IPS-11a (cell line): ENCODE results near the gene KRTAP9-6.
"Not testable (repeated sequence)": the region's sequence is repeated elsewhere in the genome, so short reads cannot be mapped to it uniquely, and the experiment has no call there.

Source experiments
- H3K4me3 ChIP-seq: one replicate; pipeline ENCODE4 v1.5.1; 2013; ENCODE audit warnings: low read depth, low read length, control low read depth

Gene KRTAP9-6

DNA sequence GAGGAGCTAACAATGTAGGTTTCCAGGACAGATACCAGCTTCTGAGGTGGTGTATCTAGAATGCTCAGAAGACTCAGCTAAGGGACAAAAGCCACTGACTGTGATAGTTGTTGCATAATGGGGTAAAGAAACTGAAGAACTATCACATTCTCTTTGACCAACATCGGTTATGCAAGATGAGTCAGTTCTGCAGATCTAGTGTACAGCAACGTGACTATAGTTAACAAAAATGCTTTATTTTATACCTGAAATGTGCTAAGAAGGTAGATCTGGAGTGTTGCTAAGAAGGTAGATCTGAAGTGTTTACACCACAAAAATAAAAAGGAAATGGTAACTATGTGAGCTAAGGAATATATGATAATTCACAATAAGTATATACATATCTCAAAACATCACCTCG is 2.5 kb downstream of the KRTAP9-6 start:
- H3K4me3 ChIP-seq = no peak overlapping the region

DNA sequence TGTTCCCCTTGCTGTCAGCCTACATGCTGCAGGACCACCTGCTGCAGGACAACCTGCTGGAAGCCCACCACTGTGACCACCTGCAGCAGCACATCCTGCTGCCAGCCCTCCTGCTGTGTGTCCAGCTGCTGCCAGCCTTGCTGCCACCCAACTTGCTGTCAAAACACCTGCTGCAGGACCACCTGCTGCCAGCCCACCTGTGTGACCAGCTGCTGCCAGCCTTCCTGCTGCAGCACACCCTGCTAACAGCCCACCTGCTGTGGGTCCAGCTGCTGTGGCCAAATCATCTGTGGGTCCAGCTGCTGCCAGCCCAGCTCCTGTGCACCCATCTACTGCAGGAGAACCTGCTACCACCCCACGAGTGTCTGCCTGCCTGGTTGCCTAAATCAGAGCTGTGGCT is 6.1 kb downstream of the KRTAP9-6 start:
- H3K4me3 ChIP-seq = not testable (repeated sequence)

DNA sequence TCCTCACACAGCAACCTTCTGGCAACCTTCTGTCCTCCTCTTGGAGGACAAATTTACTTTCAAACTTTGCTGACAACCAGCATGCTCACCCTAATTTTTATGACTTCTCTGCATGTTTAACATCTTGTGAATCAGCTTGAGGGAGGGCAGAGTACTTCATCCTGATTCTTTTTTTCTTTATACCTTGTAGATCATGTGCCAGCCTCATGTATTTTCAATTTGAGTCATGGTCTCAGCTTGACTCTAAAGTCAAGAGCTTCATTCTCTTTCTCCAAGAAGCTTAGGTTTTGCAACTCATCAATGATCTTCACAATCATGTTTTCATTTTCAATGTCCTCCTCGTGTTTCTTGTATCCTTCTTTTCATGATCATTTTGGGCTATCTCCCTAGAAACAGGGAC is 6.7 kb downstream of the KRTAP9-6 start:
- H3K4me3 ChIP-seq = no peak overlapping the region

DNA sequence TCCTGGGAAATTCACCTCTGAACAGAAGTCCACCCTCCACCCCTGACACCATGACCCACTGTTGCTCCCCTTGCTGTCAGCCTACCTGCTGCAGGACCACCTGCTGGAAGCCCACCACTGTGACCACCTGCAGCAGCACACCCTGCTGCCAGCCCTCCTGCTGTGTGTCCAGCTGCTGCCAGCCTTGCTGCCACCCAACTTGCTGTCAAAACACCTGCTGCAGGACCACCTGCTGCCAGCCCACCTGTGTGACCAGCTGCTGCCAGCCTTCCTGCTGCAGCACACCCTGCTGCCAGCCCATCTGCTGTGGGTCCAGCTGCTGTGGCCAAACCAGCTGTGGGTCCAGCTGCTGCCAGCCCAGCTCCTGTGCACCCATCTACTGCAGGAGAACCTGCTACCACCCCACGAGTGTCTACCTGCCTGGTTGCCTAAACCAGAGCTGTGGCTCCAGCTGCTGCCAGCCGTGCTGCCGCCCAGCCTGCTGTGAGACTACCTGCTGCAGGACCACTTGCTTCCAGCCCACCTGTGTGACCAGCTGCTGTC is 10.5 kb downstream of the KRTAP9-6 start, which contains the start of gene KRTAP9-7:
Gene KRTAP9-7, plus strand, starts transcription at position 51 of the 543 bp plus-strand sequence. Its CDS starts 0 bp downstream, at position 51.
- H3K4me3 ChIP-seq = not testable (repeated sequence)

DNA sequence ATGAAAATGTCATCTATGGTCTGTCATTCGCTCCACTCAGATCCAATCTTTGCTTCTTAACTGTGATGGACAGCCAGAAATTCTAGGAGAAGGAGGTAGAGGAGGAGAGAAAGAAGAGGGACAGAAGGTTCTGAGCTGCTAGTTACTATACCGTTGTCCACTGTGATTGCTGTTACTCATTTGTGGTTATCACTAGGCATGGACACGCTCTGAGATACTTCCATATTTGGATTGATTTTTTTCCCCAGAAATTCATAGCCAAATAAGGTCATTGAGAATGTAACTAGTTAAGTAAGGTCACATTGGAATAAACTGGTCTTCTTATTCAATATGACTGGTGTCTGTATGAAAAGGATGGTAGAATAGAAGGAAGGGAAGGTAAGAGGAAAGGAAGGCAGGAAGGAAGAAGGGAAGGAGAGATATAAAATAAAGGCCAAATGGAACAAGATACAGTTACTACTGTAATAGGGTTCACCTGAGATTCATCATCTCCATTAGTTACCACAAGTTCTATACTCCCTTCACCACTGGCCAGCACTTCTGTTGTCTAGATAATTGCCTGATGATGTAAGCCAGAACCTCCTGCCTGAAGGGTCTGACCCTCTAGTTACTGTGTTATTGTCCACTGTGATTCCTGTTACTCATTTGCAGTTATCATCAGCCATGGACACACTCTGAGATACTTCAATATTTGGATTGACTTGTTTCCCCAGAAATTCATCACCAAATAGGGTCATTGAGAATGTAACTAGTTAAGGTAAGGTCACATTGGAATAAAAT is 13.2 kb downstream of the KRTAP9-6 start:
- H3K4me3 ChIP-seq = no peak overlapping the region

DNA sequence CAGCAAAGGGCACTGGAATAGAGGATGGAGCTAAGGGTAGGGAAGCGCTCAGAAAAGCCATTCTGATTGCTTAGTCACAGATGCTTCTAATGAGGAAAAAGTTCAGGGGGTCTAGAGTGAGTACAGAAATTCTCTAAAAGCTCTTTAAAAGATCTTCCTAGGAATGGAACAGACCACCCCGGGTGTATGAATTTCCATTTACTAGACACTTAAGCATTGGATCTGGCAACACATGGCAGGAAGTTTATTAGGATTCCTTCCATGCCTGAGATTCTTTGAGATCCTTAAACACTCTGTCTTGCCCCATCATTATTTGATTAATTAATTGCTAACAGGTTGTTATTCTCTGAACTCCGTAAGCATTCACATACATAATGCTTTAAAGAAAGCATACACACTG is 18.9 kb downstream of the KRTAP9-6 start:
- no peak overlapping the region for H3K4me3 ChIP-seq

DNA sequence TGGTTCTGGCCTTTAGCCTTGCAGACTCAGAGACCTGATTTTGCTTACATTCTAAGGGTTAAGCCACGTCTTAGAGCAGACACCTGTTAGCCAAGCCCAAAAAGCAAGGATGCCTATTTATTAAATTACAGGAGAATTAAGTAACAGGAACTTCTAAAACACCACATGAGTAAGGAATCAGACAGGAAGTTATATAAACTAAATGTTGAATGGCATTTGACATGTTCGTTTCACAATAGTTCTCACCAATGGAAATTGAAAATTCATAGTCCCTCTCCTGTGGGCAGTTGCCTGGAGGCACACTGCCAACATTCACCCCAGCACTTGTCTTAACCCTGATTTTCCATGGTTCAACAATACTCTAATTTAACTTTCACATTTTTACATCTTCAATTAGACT is 19.4 kb downstream of the KRTAP9-6 start:
- no peak overlapping the region for H3K4me3 ChIP-seq

DNA sequence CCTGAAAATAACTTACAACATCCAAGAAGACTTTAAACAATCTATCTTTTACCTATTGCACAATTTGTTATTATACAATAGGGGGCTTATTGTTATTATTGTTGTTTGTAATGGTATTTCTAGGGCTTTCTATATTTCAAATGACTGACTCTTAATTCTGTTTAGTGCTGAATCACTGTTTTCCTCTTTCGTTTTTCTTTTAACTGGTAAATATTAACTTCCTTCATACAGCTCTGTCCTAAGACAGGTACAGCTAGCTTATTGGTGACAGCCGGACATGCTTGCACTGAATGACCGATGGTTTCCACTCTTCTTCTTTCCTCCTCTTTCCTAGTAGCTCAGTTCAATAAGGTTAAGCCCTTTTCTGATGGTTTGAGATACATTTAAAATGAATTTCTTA is 21.9 kb downstream of the KRTAP9-6 start:
- no peak overlapping the region for H3K4me3 ChIP-seq

DNA sequence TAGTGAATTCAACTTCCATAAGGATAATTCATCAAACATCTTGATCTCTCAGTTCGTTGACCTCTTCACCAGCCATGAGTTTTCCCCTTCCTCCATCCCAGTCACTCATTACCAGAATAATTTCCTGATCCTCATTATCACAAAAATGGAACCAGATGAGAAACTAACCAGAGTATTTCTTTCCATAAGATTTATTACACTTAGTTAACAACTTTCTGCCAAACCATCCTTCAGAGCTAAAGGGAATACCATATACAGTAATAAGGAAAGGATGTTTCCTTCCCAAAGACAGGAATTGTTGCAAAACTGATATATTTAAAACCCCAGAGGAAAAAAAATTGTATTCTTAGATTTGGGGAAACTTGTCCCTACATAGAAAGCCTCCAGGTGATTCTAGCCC is 28.8 kb downstream of the KRTAP9-6 start:
- no peak overlapping the region for H3K4me3 ChIP-seq

DNA sequence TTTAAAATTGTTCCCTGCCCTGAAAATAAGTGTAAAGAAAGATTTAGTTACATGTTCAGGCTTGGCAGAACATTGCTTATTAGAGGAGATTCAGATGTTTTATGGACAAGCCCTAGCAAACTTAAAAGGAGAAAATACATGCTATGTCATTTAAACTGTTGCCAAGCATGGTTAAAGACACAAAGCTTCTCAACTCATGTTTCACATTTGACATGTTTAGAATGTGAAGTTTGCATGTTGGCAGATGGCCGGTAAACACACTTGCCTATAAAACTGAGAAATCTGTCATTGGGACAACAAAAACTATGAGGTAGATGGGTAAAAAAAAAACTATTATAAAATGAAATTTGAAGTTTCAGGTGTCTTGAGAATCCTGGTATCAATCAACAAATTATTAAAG is 31.7 kb downstream of the KRTAP9-6 start:
- H3K4me3 ChIP-seq = no peak overlapping the region

DNA sequence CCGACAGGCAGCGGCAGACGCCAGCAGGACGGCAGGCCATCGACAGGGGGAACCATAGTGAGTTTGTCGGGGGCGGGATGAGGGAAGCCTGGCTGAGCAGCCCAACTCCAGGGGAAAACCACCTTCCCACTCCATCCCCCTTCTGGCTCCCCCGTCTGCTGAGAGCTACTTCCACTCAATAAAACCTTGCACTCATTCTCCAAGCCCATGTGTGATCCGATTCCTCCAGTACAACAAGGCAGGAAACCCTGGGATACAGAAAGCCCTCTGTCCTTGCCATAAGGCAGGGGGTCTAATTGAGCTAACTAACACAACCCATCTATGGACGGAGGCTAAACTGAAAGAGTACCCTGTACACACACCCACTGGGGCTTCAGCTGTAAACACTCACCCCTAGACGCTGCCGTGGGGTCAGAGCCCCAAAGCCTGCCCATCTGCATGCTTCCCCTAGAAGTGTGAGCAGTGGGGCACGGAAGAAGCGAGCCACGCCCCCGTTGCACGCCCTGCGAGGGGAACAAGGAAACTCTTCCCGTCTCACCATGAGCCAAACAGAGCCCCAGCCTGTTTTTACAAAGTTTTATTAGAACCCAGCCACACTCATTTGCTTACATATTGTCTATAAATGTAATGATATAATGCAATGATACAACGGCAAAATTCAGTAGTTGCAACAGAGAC is 33.4 kb downstream of the KRTAP9-6 start:
- no peak overlapping the region for H3K4me3 ChIP-seq

DNA sequence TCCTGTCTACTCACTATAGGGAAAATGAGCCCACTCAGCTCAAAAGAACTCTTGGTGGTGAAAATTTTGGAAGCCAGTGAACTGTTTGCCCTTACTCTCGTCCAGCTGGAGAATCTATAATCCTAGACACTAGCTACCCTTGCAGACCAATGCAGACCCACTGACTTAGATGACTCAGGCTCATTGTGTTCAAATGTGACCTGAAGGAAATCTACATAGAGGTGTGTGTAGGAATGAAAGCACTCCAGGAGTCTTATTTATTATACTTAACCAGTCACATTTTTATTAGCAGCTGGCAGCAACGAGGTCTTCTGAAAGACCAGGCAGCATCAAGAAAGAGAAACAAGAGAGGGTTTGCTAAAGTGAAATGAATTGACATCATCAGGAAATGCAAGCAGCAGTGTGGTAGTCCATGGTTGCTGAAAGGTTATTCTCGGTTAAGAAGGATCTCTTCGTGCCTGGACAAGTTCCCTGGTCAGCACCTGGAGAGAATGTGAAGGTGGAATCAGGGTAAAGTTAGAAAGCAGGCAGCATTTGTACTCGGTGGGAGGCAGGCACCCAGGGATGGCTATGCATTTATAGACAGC is 36.1 kb downstream of the KRTAP9-6 start:
- no peak overlapping the region for H3K4me3 ChIP-seq

DNA sequence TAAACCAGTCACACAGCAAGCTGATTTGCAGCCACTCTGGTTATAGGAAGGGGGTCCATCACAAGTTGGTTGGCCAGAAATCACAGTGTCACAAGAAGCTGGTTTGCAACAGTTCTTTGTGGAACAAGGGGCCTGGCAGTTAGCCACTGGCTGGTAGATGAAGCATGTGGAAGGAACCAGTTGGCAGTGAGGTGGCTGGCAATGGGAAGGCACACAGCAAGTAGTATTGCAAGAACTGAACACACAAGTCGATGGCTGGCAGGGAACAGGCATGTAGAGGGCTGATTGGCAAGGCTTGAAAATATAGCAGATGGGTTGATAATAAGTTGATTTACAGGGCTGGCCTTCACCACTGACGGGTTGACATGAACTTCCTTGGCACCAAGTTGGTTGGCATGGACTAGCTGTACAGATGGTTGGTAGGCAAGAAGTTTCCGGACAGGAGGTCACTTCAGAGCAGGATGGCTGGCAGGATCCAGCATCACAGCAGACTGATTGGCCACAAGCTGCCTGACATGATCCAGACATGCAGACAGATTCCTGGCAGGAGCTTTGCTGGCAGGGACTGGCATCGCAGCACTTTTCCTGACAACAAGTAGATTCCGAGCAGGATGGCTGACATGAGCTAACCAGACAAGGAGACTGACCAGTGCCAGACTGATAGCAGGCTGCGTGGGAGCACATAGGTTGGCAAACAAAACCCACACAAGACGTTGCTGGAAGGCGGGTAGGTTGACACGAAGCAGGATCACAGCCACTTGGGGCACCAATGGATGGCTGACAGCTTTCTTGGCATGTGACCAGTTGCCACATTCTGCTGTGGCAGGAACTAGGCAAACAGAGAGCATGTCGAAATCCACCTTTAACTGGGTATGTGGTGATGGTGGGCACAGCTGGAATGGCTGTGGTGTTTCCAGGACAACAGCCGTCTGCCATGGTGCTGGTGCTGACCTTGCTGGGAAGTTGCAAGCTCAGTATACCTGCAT is 37.0 kb downstream of the KRTAP9-6 start, which contains the start of gene KRTAP29-1:
Gene KRTAP29-1, minus strand, starts transcription at position 936 of the 986 bp plus-strand sequence. Its CDS starts 0 bp downstream, at position 936.
- H3K4me3 ChIP-seq = no peak within 1 kb of the TSS

DNA sequence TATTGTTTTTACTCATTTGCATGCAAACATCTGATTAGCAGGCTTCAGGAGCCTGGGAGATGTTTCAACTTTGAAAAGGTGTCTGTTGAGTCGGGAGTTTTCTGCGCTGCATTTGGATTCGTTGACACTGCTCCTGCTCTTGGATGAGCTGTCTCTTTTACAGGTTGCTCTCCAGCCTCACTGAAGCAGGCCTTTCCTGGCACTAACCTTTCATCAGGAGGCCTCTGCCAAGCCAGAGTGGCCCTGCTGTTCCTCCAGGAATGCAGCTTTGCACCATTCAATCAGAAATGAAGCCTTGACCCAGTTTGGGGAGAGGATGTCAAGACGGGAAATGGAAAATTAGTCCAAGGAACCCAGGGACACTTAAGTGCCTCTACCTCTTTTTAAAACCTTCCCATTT is 37.8 kb downstream of the KRTAP9-6 start:
- H3K4me3 ChIP-seq = no peak overlapping the region

DNA sequence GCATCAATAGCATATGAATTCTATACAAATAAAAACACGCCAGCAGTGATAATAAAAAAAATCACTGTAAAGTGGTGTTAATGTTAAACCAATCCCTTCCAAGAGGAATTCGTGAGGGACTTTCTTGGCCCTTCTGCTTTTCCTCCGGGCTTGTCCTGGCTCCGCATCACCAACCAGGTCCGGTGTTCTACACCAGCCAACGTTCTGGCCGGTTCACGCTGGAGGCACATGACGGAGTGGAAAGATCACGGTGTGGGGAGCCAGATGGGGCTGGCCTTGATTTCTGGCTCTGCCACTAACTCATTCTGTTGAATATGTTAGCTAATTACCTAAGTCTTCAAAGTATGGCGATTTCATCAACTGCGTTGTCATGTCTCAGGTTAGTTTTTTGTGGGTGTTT is 38.9 kb downstream of the KRTAP9-6 start:
- H3K4me3 ChIP-seq = no peak overlapping the region

DNA sequence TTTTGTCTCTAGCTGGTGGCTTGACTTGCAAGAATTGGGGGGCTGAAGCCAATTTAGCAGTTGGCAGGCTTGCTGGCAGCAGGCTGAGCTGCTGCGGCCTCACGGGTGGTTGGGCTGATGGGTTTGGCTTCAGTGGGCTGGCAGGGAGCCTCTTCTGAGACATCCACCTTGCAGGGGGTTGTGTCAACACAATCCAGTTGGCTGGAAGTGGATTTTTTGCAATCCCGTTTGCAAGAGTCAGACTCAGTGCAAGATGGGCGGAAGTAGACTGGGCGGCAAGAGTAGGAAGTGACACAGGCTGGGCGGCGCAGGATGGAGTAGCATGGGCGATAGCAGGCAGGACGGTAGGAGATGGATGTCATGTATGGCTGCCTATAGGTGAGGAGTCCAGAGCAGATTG is 42.5 kb downstream of the KRTAP9-6 start:
- H3K4me3 ChIP-seq = no peak overlapping the region

DNA sequence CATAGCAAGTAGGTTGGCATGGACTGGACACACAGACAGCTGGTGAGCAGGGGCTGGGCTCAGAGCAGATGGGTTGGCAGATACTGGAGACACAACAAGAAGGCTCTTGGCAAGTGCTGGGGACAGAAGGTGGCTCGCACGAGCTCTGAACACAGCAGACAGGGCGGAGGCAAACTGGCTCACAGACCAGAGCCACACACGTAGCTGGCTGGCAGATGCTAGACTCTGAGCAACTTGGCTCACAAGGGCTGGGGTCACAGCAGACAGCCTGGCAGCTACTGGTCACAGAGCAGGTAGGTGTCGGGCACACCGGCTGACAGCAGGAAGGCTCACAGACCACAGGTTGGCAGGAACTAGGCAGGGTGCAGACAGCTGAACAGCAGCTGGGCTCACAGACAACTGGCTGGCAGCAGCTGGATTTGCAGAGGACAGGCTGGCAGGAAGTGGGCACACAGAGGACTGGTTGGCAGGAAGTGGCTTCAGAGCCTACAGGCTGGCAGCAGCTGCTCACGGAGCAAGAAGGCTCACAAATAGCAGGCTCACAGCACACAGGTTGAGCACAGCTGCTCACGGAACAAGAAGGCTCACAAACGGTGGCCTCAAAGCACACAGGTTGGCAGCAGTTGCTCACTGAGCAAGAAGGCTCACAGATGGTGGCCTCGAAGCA is 43.2 kb downstream of the KRTAP9-6 start:
- H3K4me3 ChIP-seq = no peak overlapping the region

DNA sequence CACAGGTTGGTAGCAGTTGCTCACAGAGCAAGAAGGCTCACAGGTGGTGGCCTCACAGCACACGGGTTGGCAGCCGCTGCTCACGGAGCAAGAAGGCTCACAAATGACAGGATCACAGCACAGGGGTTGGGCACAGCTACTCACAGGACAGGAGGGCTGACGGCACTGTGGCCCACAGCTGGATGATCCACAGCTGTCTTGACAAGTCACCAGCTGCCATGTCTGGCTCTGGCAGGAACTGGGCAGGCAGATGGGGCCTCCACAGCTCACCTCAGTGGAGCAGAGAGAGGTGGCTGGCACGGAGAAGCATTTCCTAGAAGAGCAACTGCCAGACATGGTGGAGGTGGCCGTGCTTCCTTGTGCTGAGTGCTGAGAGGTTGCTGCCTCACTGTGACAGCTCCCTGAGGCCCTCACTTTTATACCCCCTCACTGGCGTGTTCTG is 43.8 kb downstream of the KRTAP9-6 start, which contains the start of gene KRTAP16-1:
Gene KRTAP16-1, minus strand, starts transcription at position 392 of the 442 bp plus-strand sequence. Its CDS starts 56 bp downstream, at position 336.
- no peak within 1 kb of the TSS for H3K4me3 ChIP-seq

DNA sequence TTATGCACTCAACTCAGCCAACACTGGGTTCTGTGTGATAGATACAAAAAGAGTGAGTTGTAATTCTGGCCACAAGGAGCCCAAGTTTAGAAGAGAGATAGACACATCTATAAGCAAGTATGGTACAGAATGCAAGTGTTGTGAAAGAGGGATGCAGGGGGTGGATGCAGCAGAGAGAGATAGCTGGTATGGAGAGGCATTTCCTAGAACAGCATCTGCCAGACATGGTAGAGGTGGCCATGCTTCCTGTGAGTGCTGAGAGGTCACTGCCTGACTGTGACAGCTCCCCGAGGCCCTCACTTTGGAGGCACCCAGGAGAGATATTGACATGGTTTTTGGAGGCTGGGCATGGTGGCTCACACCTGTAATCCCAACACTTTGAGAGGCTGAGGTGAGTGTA is 45.9 kb downstream of the KRTAP9-6 start:
- no peak overlapping the region for H3K4me3 ChIP-seq
